ENCODE data around the gene ZNF747.
A peak's percentile ranks its signal among the peaks of the same experiment; 100 is the strongest.

ZNF747 gene

DNA sequence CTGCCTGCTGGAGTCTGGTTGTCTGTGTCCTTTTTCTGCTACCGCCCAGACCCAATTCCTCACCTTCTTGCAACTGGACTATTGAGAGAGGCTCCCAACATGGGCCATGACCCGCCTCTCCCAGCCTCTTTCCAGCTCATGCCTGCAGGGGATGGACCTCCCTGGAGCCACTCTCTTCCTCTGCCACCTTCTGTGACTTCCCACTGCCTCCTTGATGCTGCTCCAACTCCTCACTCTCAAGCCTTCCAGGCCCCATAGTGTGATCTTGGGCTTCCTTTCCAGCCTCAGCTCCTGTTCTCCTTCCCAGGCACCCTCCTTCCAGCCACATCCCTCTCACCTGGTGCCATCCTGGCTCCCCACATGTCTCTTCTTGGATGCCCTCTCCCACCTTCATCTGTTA lies 19.4 kb downstream of the ZNF747 start:
- no peak for DNase-seq (ENCODE audit: low spot score)

- DNase-seq (ENCODE audit: low spot score): no peak
Measured at GRCh38 chr16:30511509-30511908, 23.1 kb downstream of the ZNF747 start.

DNA sequence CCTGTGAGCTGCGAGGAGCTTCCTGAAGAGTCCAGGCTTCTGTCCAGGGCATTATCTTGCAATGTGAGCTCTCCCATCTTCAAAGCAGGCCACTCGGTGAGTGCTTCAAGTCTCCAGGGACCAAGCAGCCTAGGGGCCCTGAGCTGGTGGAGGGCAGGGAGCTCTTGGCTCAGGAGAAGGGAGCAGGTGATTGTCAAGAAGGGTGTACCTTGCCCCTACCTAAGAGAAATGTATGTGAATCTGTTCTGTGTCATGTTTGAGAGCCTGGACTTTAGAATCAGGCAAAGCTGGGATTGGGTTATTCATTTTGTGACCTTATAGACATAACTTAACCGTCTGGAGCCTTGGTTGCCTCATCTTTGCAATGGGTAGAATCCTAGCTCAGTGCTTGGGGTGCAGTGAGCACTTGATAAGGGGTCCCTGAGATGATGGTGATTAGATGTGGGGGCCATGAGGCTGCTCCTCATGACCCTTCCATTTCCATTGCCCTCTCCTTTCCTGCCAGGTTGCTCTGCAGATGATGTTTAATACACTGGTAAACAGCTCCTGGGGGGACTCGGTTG lies 24.2 kb downstream of the ZNF747 start:
- DNase-seq (ENCODE audit: low spot score): no peak

DNA sequence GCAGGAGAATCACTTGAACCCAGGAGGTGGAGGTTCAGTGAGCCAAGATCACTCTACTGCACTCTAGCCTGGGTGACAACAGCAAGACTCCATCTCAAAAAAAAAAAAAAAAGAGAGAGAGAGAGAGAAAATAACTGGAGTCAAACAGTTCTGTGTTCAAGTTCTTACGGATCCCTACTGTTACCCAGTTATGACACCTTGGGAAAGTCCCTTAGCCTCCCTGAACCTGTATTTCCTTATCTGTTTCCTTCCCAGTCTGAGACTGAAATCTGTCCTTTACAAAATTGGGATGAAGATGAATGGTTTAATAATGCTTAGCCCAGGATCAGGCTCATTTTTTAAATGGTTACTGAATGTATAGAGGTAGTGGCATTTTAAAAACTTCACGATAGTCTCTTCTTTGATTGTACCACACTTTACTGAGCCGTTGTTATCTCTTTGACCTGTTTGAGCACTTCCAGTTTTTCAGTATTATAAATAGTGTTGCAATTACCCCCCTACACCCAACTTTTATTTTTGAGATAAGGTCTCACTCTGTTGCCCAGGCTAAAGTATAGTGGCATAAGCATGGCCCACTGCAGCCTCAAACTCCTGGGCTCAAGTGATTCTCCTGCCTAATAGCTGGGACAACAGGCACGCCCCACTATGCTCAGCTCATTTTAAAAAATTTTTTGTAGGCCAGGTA lies 25.4 kb downstream of the ZNF747 start:
- no peak for DNase-seq (ENCODE audit: low spot score)

- DNase-seq (ENCODE audit: low spot score): no peak
Measured at GRCh38 chr16:30503403-30504296, 31.0 kb downstream of the ZNF747 start.

DNA sequence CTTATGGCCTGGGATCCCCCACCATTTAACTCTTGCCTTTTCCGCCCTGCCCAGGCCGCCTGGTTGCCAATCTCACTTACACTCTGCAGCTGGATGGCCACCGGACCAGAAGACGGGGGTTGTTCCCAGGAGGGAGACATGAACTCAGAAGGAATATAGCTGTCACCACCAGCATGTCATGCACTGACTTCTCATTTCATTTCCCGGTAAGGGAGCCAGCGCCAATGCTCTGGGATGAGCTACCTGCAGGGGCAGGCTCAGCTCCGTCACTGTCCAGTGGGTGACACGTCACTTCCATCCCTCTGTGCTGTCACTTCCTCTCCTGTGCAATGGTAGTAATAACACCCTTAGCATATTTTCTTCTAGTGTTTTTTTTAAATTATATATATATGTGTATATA lies 35.4 kb downstream of the ZNF747 start:
- DNase-seq (ENCODE audit: low spot score): peak; percentile 24

- DNase-seq (ENCODE audit: low spot score): no peak
Measured at GRCh38 chr16:30494709-30495108, 39.9 kb downstream of the ZNF747 start.

GRCh38 chr16:30493941-30494488 lies 40.6 kb downstream of the ZNF747 start:
- DNase-seq (ENCODE audit: low spot score): no peak

GRCh38 chr16:30491744-30492308 lies 42.8 kb downstream of the ZNF747 start:
- no peak for DNase-seq (ENCODE audit: low spot score)

DNA sequence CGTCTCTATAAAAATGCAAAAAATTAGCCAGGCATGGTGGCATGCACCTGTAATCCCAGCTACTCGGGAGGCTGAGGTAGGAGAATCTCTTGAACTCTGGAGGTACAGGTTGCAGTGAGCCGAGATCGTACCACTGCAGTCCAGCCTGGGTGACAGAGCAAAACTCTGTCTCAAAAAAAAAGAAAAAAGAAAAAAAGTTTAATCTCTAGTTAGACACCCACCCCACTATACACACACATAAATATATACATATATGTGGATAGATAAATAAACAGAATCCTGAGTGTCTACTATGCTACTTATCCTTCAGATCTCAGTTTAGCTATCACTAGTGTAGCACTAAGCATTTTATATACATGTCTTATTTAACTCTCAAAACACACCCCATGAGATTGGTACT lies 43.4 kb downstream of the ZNF747 start:
- no peak for DNase-seq (ENCODE audit: low spot score)

DNA sequence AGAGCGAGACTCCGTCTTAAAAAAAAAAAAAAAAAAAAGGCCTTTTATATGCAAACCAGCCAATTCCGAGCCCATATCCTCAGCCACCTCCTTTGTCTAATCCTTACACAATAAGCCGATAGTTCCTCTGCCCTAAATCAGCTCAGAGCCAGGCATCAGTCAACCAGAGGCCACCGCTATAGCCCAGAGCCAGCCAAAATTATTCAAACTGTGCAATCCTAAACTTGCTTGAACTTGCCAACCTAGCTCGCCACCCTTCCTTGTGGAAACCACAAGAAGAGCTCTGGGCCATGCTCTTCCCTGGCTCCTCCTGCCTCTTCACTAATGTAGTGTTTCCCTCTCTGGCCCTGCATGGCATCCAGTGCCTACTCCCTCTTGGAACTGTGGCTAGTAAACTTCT lies 44.4 kb downstream of the ZNF747 start:
- DNase-seq (ENCODE audit: low spot score): peak; percentile 23

DNA sequence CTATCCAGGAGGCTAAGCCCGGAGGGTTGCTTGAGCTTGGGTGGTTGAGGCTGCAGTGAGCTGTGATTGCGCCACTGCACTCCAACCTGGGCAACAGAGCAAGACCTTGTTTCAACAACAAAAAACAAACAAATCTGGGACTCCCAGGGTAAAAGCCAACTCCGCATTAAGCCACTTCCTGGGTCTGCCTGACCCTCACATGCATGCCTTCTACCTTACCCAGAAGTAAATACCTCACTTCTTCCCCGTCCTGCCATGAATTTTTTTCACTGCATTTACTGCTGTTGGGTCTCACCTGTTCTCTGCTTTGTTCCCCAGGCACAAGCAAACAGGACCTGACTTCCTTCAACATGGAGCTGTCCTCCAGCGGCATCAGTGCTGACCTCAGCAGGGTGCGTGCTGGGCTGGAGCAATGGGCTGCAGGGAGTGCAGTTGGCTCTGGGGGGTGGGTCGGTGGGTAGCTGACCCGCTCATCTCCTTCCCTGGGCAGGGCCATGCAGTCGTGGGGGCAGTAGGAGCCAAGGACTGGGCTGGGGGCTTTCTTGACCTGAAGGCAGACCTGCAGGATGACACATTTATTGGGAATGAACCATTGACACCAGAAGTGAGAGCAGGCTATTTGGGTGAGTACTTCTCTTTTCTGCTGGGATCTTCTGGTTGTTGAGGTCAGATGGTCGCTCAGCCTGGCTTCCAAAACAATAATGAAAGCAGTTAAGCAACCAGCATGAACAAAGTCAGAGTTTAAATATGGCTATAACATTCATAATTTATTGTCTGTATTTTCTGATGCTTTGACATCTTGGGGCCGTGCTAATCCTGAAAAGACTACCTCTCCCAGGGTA lies 45.7 kb downstream of the ZNF747 start:
- DNase-seq (ENCODE audit: low spot score): peak; percentile 16

- no peak for DNase-seq (ENCODE audit: low spot score)
Measured at GRCh38 chr16:30485818-30486436, 48.7 kb downstream of the ZNF747 start.

GRCh38 chr16:30484887-30485286 lies 49.8 kb downstream of the ZNF747 start:
- no peak for DNase-seq (ENCODE audit: low spot score)

DNA sequence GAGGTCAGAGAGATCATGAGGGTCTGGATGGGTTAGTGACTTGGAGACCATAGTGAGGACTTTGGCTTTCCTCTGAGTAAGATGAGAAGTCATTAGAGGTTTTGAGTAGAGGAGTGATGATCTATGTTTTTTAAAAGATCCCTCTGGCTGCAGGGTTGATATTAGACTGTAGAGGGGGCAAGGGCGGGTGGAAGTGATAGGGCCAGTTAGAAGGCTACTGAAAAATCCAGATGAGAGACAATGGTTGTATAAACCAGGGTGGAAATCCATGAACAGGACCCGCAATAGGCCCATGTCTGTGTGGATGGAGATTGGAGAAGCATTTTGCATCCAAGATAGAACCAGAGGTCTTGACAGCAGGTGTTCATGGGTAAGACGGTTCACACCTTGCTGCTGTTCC lies 52.3 kb downstream of the ZNF747 start:
- DNase-seq (ENCODE audit: low spot score): no peak

DNA sequence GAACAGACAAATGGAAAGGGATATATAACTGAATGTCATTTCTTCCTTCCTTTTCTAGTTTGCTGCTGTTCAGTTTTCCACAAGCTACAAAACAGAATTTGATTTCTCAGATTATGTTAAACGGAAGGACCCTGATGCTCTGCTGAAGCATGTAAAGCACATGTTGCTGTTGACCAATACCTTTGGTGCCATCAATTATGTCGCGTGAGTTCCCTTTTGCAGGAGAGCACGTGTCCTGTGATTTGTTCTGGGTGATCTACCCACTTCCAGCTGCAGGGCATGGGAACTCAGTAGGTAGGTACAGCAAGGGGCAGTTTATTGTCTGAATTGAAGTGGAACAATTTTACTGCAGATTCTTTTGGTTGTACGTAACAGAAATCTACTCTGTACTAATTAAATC lies 53.3 kb downstream of the ZNF747 start:
- DNase-seq (ENCODE audit: low spot score): no peak

Measured in D341Med (cell line).